Ishikawa (cell line): Measurements from ENCODE around the gene CHERP.
A peak's percentile ranks its signal among the peaks of the same experiment; 100 is the strongest.

ENCODE experiments used
- CEBPB ChIP-seq: IDR thresholded peaks from 2 replicates; pipeline ENCODE4 v1.6.1; 2012
- CREB1 ChIP-seq: IDR thresholded peaks from 2 replicates; pipeline ENCODE4 v1.6.1; 2012; ENCODE audit warnings: low read depth
- EGR1 ChIP-seq: IDR thresholded peaks from 2 replicates; pipeline ENCODE4 v1.6.1; 2012
- EP300 ChIP-seq: IDR thresholded peaks from 2 replicates; pipeline ENCODE4 v1.6.1; 2012; ENCODE audit warnings: borderline replicate concordance
- FOXM1 ChIP-seq: IDR thresholded peaks from 2 replicates; pipeline ENCODE4 v1.6.1; 2012; ENCODE audit warnings: low read depth, borderline replicate concordance
- NFIC ChIP-seq: IDR thresholded peaks from 2 replicates; pipeline ENCODE4 v1.6.1; 2012
- RAD21 ChIP-seq: IDR thresholded peaks from 2 replicates; pipeline ENCODE4 v1.6.1; 2012; ENCODE audit warnings: low read depth
- TAF1 ChIP-seq: IDR thresholded peaks from 2 replicates; pipeline ENCODE4 v1.6.1; 2012; ENCODE audit warnings: low read depth, mild to moderate bottlenecking
- TCF12 ChIP-seq: IDR thresholded peaks from 2 replicates; pipeline ENCODE4 v1.6.1; 2012; ENCODE audit warnings: low read depth
- TEAD4 ChIP-seq: IDR thresholded peaks from 2 replicates; pipeline ENCODE4 v1.6.1; 2012
- YY1 ChIP-seq: IDR thresholded peaks from 2 replicates; pipeline ENCODE4 v1.6.1; 2012; ENCODE audit warnings: low read depth
- ZBTB7A ChIP-seq: IDR thresholded peaks from 2 replicates; pipeline ENCODE4 v1.6.1; 2012; ENCODE audit warnings: low read depth
- TF ChIP-seq, protein P1 (sequence below): IDR thresholded peaks from 2 replicates; pipeline ENCODE4 v1.6.1; 2012
- TF ChIP-seq, protein P2 (sequence below): IDR thresholded peaks from 2 replicates; pipeline ENCODE4 v1.6.1; 2012
- TF ChIP-seq, protein P3 (sequence below): IDR thresholded peaks from 2 replicates; pipeline ENCODE4 v1.6.1; 2012; ENCODE audit warnings: low read depth, mild to moderate bottlenecking

CHERP gene

DNA sequence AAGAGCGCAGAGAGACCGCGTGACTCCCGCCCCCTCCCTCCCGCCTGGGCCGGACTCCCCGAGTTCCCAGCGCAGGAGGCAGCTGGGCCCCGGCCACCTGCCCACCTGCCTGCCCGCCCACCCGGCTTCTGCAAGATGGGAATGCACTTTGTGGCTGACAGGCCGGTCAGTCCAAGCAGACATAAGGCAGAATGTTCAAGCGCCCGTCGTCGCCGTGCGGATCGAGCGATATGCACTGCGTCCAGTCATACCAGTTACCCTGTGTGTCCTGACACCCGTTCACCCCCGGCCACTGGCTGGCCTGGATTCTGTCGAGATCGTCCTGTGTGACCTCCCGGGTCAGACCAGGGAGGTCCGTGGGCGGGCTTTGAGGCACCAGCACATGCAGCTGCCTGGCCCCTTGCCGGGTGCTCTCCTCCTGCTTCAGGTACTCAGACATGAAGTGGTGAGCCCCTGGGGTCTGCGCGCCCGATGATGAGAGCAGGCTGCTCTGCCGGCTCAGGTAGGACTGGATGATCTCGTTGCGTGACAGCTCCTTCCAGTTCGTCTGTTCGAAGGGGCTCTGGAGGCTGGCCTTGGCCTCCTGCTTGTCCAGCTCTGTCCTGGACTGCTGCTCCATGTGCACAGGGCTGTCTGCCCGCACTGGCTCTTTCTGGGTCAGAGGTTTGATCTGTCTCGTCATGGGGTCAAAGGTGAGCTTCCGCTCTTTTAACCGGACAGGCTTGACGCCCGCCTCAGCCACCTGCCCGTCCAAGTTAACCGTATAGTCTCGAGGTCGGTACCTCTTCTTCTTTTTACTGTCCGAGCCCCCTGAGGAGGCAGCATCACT, 33.8 kb upstream of the CHERP start:
- TF ChIP-seq, protein P1, sequence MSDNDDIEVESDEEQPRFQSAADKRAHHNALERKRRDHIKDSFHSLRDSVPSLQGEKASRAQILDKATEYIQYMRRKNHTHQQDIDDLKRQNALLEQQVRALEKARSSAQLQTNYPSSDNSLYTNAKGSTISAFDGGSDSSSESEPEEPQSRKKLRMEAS, result no peak
- TF ChIP-seq CREB1 (no peak), CEBPB (no peak), FOXM1 (no peak), RAD21 (no peak), ZBTB7A (no peak), EGR1 (no peak), YY1 (no peak), TAF1 (no peak), EP300 (no peak), TCF12 (no peak), NFIC (no peak), TEAD4 (no peak)
- TF ChIP-seq, protein P2, sequence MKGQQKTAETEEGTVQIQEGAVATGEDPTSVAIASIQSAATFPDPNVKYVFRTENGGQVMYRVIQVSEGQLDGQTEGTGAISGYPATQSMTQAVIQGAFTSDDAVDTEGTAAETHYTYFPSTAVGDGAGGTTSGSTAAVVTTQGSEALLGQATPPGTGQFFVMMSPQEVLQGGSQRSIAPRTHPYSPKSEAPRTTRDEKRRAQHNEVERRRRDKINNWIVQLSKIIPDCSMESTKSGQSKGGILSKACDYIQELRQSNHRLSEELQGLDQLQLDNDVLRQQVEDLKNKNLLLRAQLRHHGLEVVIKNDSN, result no peak
- TF ChIP-seq, protein P3, sequence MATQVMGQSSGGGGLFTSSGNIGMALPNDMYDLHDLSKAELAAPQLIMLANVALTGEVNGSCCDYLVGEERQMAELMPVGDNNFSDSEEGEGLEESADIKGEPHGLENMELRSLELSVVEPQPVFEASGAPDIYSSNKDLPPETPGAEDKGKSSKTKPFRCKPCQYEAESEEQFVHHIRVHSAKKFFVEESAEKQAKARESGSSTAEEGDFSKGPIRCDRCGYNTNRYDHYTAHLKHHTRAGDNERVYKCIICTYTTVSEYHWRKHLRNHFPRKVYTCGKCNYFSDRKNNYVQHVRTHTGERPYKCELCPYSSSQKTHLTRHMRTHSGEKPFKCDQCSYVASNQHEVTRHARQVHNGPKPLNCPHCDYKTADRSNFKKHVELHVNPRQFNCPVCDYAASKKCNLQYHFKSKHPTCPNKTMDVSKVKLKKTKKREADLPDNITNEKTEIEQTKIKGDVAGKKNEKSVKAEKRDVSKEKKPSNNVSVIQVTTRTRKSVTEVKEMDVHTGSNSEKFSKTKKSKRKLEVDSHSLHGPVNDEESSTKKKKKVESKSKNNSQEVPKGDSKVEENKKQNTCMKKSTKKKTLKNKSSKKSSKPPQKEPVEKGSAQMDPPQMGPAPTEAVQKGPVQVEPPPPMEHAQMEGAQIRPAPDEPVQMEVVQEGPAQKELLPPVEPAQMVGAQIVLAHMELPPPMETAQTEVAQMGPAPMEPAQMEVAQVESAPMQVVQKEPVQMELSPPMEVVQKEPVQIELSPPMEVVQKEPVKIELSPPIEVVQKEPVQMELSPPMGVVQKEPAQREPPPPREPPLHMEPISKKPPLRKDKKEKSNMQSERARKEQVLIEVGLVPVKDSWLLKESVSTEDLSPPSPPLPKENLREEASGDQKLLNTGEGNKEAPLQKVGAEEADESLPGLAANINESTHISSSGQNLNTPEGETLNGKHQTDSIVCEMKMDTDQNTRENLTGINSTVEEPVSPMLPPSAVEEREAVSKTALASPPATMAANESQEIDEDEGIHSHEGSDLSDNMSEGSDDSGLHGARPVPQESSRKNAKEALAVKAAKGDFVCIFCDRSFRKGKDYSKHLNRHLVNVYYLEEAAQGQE, result no peak

DNA sequence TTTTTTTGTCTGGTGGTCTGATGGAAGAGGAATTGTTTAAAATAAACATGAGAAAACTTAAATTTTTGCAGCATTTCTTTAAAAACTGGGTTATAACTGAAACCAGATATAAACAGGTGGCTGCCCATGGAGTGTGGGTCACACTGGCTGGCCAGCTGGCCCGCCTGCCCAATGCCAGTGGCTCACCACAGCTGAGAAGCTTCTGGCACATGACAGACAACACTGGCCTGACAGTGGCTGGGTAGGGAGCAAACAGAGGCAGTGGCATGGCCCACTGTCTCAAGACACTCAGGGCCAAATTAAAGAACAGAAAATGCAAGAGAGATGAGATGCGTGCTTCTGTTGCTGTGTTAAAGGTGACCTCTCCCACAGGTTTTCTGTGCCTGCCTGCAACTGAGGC, 33.0 kb upstream of the CHERP start:
- TF ChIP-seq TAF1 (no peak), ZBTB7A (no peak), EP300 (no peak)
- TF ChIP-seq, protein P1, result no peak

DNA sequence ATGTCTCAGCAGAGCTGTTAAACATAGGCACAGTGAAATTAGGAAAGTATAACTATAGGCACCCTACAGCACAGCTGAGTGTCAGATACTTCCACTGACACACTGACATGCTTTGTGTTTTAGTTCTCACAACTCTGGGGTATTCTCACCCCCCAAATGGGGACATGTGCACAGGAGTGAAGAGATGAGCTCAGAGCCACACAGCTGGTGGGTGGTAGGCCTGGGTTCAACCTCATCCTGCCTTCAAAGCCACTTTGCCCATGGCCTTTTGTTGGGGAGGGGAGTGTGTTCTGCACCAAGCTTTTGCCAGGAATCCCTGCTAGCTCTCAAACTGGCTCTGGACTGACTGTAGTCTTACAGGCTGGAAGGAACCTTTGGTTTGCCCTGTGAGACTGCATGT, 31.7 kb upstream of the CHERP start:
- TF ChIP-seq NFIC (no peak), RAD21 (no peak), FOXM1 (no peak), TAF1 (no peak), EGR1 (no peak), CREB1 (no peak), ZBTB7A (no peak), EP300 (no peak), TEAD4 (no peak)

DNA sequence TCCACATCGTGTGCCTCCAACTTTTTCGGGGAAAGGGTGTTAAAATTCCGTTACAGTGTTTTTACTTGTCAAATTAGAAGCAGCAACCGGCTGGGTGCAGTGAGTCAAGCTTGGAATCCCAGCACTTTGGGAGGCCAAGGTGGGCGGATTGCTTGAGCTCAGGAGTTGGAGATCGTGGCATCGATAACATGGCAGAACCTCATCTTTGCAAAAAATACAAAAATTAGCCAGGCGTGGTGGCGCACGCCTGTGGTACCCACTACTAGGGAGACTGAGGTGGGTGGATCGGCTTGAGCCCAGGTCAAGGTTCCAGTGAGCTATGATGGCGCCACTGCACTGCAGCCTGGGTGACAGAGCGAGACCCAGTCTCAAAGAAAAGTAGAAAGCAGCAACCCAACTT, 31.1 kb upstream of the CHERP start:
- TF ChIP-seq NFIC (no peak), TAF1 (no peak), ZBTB7A (no peak), EGR1 (no peak), TCF12 (no peak), CEBPB (no peak), EP300 (no peak), YY1 (no peak), FOXM1 (no peak), CREB1 (no peak), TEAD4 (no peak), RAD21 (no peak)
- TF ChIP-seq, protein P2, result no peak
- TF ChIP-seq, protein P3, result no peak
- TF ChIP-seq, protein P1, result no peak

DNA sequence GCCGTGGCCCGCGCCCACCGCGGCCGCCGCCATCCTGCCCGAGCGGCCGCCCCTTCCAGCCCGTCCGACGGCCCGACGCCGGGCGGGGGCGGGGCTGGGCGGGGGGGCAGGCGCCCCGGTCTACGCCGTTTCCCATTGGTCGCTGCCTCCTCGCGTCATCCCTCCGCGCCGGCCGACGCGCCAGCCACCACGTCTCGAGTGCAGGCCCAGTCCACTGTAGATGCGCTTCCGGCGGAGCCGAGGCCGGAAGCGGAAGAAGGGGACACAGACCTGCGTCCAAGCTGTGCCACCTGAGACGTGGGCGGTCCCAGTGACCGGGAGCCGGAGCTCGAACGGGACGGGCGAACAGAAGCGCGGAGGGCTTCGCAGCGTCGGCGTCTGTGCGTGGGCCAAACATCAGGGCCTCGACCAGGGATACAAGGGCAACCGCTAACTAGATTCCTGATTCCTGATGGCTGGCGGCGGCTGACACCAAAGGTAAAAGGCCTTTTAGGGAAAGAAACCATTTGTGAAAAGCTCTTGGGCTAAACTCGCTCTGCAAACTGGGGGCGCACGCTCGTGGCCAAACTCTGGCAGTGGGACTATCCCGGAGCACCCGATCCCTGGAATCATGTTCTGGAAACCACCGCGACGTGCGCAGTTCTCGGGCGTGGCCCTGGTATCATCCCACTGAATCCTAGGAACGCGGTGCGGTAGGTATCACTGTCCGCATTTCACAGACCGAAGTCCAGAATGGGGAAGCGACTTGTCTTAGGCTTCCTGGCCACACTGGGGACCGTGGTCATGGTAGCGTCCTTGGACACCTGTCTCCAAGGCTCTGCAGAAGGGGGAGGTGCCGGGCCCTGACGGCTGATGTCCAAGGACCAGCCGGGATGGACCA, 30.3 kb upstream of the CHERP start, which contains the start of gene SLC35E1:
Gene SLC35E1 (minus strand): TSS at position 84 of the 880 bp plus-strand sequence. CDS start 51 bp downstream, at position 33.
- TF ChIP-seq ZBTB7A (no peak), YY1 (no peak; the same call in 1 of the 2 replicates), TEAD4 (no peak), TCF12 (peak; percentile 50; the same call in 1 of the 2 replicates), CREB1 (peak; percentile 99), CEBPB (no peak), FOXM1 (no peak), EGR1 (peak; percentile 83), EP300 (no peak), TAF1 (peak; percentile 96), RAD21 (peak; percentile 8; the same call in 1 of the 2 replicates), NFIC (peak; percentile 33; the same call in 1 of the 2 replicates)
- TF ChIP-seq, protein P2, result peak; percentile 62
- TF ChIP-seq, protein P3, result no peak
- TF ChIP-seq, protein P1, result peak; percentile 79
